SH-SY5Y (cell line): ENCODE data around the gene TCEAL9.

Experiments
- GATA2 ChIP-seq: IDR thresholded peaks from 2 replicates; pipeline ENCODE4 v1.6.1; 2011; ENCODE audit warnings: mild to moderate bottlenecking, low read depth, low read length
- GATA3 ChIP-seq: IDR thresholded peaks from 2 replicates; pipeline ENCODE4 v1.6.1; 2011; ENCODE audit warnings: low read depth, mild to moderate bottlenecking, low read length, moderate library complexity

TCEAL9 gene, protein sequence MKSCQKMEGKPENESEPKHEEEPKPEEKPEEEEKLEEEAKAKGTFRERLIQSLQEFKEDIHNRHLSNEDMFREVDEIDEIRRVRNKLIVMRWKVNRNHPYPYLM

DNA sequence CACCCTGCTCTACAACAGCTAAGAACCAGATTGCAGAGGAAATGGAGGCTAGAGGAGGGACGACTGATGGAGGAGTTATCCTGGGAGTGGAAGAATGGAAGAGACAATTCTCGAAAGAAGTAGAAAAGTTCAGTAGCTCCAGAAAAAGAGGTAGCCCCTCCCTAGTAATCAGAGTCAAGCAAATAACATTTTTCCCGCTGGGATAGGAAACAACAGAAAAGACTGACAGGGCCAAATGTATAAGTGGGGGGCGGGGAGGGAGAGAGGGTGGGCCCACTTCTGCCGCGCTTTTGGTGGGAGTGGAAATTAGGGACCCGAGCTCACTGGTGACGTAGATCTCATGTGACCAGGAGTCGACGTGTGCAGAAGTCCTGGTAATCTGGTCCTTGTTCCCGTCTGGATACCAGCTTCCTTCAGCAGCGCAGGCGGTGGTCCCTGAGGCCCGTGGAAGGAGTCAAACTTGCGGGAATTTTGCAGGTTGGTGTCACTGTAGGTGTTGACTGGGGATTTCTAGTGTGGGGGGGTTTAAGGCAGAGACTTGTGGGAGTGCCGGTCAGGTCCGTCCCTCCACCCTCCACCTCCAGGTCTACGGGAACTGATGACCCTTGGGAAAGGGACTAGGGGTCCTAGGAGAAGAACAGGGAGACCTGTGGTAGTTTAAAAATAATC, at the start of gene TCEAL9:
Gene TCEAL9 (plus strand): TSS at position 377 of the 669 bp plus-strand sequence. CDS start 1,179 bp downstream, outside the sequence.
- no peak for TF ChIP-seq GATA2
- TF ChIP-seq GATA3, result no peak

GRCh38 chrX:103309860-103310554, 46.3 kb upstream of the TCEAL9 start:
- TF ChIP-seq GATA3 (no peak), GATA2 (no peak)

- TF ChIP-seq GATA3 (no peak), GATA2 (no peak)
Observed at GRCh38 chrX:103310555-103311398, 45.5 kb upstream of the TCEAL9 start, which contains the start of gene BEX2. Gene BEX2 (minus strand): TSS chrX:103310990. CDS start chrX:103309976, 1,014 bp downstream.

DNA sequence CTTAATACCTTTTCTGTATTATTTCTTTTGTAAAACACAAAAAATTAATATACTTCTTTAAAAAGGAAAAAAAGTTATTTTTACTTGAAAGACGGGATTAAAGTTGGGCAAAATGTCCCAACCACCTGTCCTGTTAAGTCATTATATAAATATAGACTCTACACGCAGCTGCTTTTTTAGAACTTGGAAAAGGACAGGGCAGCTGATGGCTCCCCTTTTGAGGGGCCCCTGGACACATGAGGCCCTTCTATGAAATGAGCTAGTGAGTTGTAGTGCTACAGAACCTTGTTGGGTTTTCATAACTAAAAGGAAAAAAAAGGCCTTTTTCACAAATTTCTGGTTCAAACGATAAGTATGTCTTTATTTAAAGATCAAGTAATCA, 44.9 kb upstream of the TCEAL9 start:
- no peak for TF ChIP-seq GATA2
- no peak for TF ChIP-seq GATA3

- TF ChIP-seq GATA3, result no peak
- TF ChIP-seq GATA2, result no peak
Observed at GRCh38 chrX:103329991-103330390, 26.3 kb upstream of the TCEAL9 start, which contains the start of gene TCEAL7. Gene TCEAL7 (plus strand): TSS chrX:103330239. CDS start chrX:103331404, 1,165 bp downstream.

DNA sequence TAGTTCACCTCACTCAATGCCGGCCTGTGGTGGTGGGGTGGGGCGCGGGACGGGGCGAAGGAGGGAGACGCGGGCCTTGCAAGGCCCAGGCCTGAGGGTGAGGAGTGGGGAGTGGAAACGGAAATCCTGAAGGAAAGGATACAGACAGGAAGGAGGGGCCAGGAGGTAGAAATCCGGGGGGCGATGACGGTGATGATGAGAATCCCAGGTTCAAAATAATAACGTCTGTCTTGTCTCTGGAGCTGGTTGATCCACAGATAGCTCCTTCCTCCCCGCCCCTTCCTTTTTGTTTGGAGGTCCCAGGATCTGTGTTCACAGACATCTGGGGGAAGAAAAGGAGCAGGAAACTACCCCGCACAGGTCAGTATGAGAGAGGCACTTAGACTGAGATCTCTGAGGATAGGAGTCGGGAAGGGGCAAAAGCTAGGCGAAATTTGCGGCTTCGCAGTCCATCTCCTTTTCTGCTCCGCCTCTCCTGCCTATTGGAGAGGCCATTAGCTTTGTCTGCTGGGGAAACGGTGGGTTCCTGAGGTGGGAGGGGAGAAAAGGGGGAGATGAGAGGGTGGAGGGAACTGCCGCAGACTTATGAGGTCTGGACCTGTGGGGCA, 25.5 kb upstream of the TCEAL9 start:
- TF ChIP-seq GATA2 (peak; percentile 22; the same call in 1 of the 2 replicates), GATA3 (no peak)

DNA sequence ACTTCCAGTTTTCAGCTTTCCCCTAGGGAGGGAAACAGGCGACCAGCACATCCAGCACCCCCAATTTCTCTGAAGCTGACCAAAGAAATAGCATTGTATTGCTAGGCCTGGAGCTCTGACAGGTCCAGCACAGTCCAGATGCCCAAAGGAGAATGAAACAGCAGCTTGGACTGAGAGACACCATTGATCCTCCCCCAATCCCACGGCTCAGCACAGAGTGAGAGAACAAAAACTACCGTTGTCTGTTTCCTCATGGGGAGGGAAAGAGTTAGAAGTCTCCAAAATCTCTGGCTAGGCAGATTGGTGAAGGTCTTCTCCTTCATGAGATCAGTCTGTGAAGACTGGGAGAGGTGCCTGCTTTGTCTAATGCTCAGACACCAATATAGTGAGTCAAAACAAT, 17.6 kb upstream of the TCEAL9 start:
- TF ChIP-seq GATA3, result no peak

DNA sequence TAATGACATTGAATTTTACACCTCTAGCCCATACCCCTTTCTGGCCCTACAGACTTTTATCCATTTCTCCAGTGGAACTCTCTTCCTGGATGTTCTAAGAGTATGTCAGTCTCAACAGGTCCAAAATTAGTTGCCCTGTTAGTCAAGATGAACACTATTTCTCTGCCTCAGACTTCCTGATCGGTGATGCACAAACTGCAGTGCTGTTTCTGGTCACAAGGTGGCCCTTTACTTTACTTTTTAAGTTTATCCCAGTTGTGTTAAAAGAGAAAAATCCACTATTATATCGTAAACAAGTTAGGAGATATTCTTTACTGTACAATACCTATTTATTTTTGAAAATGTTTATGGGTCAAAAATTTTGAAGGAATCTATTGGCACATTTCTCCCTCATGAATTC, 13.2 kb upstream of the TCEAL9 start:
- no peak for TF ChIP-seq GATA3

GRCh38 chrX:103344606-103345005, 11.7 kb upstream of the TCEAL9 start:
- TF ChIP-seq GATA2, result no peak
- no peak for TF ChIP-seq GATA3

DNA sequence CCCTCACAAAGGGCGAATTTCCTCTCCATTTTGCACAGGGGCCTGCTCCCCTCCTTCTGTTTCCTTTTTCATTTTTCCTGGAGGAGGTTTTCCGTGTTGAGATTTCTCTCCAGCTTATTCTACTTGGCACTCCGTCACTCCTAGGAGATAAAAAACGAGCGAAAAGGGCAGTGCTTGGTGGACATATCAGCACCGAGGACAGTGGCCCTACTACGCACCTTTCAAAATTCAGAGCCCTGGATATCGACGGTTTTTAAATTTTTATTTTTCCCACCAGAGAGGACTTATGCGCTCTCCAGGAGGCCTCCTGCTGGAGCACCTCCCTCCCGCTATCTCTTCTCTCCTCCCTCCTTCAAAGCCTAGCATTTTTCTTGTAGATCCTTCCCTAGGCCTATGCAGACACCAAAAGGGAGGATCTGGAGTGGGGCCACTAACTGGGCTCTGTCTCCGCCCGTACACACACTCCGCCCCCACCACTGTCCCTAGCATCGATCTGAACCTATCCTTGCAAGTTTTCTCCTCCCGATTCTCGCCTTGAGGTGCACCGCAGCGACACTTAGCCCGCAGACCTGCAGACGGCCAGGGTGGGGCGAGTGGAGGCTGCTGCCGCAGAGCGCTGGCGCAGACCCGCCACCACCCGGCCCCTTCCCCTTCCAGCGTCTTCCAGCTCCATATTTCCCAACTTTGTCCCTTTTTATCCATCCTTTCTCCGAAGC, 8.5 kb upstream of the TCEAL9 start:
- TF ChIP-seq GATA3, result no peak
- TF ChIP-seq GATA2, result no peak

GRCh38 chrX:103356858-103357257, 552 bp downstream of the TCEAL9 start:
- TF ChIP-seq GATA2 (no peak), GATA3 (no peak)

GRCh38 chrX:103357871-103358270, 1.6 kb downstream of the TCEAL9 start:
- TF ChIP-seq GATA2, result no peak
- no peak for TF ChIP-seq GATA3

GRCh38 chrX:103360092-103360491, 3.8 kb downstream of the TCEAL9 start:
- TF ChIP-seq GATA3, result no peak
- TF ChIP-seq GATA2, result no peak

GRCh38 chrX:103360916-103361315, 4.6 kb downstream of the TCEAL9 start:
- no peak for TF ChIP-seq GATA3
- TF ChIP-seq GATA2, result no peak
